ENCODE results near the gene CHST2.
"Not testable (repeated sequence)": the region's sequence is repeated elsewhere in the genome, so short reads cannot be mapped to it uniquely, and the experiment has no call there.

CHST2 gene

GRCh38 chr3:143146486-143147274 lies 27.1 kb downstream of the CHST2 start:
- H3K9ac ChIP-seq (ENCODE audit: low read length), result no peak overlapping the region
- no peak overlapping the region for H3K27ac ChIP-seq (ENCODE audit: low read depth, low read length)
- H3K4me1 ChIP-seq (ENCODE audit: control insufficient read depth, insufficient read depth, low read length), result no peaks in the 10 kb centered on the region
- no peaks in the 10 kb centered on the region for H3K27me3 ChIP-seq (ENCODE audit: control insufficient read depth, insufficient read depth, low read length)
- H3K4me3 ChIP-seq (ENCODE audit: low read length), result no peak overlapping the region
- H3K36me3 ChIP-seq (ENCODE audit: control insufficient read depth, insufficient read depth, low read length), result no peaks in the 10 kb centered on the region

GRCh38 chr3:143147707-143148106 lies 28.1 kb downstream of the CHST2 start:
- no peak overlapping the region for H3K9ac ChIP-seq (ENCODE audit: low read length)
- H3K27me3 ChIP-seq (ENCODE audit: control insufficient read depth, insufficient read depth, low read length), result no peaks in the 10 kb centered on the region
- no peak overlapping the region for H3K4me3 ChIP-seq (ENCODE audit: low read length)
- no peak overlapping the region for H3K27ac ChIP-seq (ENCODE audit: low read depth, low read length)
- H3K36me3 ChIP-seq (ENCODE audit: control insufficient read depth, insufficient read depth, low read length), result no peaks in the 10 kb centered on the region
- no peaks in the 10 kb centered on the region for H3K4me1 ChIP-seq (ENCODE audit: control insufficient read depth, insufficient read depth, low read length)

DNA sequence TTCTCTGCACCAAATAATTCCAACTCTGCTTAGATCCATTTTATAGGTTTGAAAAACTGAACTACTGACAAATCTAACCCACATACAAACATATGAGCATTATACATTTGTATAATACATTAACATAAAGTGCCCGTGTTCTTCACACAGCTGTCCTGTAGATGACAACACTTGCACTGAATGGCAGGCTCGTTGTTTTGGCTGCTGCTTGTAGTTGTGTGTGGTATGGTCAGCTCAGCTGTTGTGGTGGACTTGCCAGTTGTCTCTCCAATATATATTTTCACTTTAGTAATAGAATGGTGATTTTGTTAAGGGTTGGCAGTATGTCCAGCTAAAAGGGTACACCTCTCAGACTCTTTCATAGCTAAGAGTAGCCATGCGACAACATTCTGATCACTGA lies 30.5 kb downstream of the CHST2 start:
- Histone ChIP-seq H3K36me3 (ENCODE audit: control insufficient read depth, insufficient read depth, low read length) (no peaks in the 10 kb centered on the region), H3K4me3 (ENCODE audit: low read length) (no peak overlapping the region), H3K27me3 (ENCODE audit: control insufficient read depth, insufficient read depth, low read length) (no peaks in the 10 kb centered on the region), H3K27ac (ENCODE audit: low read depth, low read length) (no peak overlapping the region), H3K4me1 (ENCODE audit: control insufficient read depth, insufficient read depth, low read length) (no peaks in the 10 kb centered on the region), H3K9ac (ENCODE audit: low read length) (no peak overlapping the region)

- Histone ChIP-seq H3K27me3 (ENCODE audit: control insufficient read depth, insufficient read depth, low read length) (no peaks in the 10 kb centered on the region), H3K4me3 (ENCODE audit: low read length) (no peak overlapping the region), H3K27ac (ENCODE audit: low read depth, low read length) (peak overlapping the region; percentile 14), H3K4me1 (ENCODE audit: control insufficient read depth, insufficient read depth, low read length) (no peaks in the 10 kb centered on the region), H3K9ac (ENCODE audit: low read length) (no peak overlapping the region), H3K36me3 (ENCODE audit: control insufficient read depth, insufficient read depth, low read length) (no peaks in the 10 kb centered on the region)
Observed at GRCh38 chr3:143151004-143151731, 31.6 kb downstream of the CHST2 start.

GRCh38 chr3:143152043-143152442 lies 32.5 kb downstream of the CHST2 start:
- Histone ChIP-seq H3K27ac (ENCODE audit: low read depth, low read length) (no peak overlapping the region), H3K4me3 (ENCODE audit: low read length) (no peak overlapping the region), H3K9ac (ENCODE audit: low read length) (no peak overlapping the region), H3K36me3 (ENCODE audit: control insufficient read depth, insufficient read depth, low read length) (no peaks in the 10 kb centered on the region), H3K27me3 (ENCODE audit: control insufficient read depth, insufficient read depth, low read length) (no peaks in the 10 kb centered on the region), H3K4me1 (ENCODE audit: control insufficient read depth, insufficient read depth, low read length) (no peaks in the 10 kb centered on the region)

GRCh38 chr3:143155756-143156155 lies 36.2 kb downstream of the CHST2 start:
- no peaks in the 10 kb centered on the region for H3K4me1 ChIP-seq (ENCODE audit: control insufficient read depth, insufficient read depth, low read length)
- H3K36me3 ChIP-seq (ENCODE audit: control insufficient read depth, insufficient read depth, low read length), result no peaks in the 10 kb centered on the region
- no peaks in the 10 kb centered on the region for H3K27me3 ChIP-seq (ENCODE audit: control insufficient read depth, insufficient read depth, low read length)
- H3K27ac ChIP-seq (ENCODE audit: low read depth, low read length), result no peak overlapping the region
- H3K9ac ChIP-seq (ENCODE audit: low read length), result no peak overlapping the region
- H3K4me3 ChIP-seq (ENCODE audit: low read length), result no peak overlapping the region

DNA sequence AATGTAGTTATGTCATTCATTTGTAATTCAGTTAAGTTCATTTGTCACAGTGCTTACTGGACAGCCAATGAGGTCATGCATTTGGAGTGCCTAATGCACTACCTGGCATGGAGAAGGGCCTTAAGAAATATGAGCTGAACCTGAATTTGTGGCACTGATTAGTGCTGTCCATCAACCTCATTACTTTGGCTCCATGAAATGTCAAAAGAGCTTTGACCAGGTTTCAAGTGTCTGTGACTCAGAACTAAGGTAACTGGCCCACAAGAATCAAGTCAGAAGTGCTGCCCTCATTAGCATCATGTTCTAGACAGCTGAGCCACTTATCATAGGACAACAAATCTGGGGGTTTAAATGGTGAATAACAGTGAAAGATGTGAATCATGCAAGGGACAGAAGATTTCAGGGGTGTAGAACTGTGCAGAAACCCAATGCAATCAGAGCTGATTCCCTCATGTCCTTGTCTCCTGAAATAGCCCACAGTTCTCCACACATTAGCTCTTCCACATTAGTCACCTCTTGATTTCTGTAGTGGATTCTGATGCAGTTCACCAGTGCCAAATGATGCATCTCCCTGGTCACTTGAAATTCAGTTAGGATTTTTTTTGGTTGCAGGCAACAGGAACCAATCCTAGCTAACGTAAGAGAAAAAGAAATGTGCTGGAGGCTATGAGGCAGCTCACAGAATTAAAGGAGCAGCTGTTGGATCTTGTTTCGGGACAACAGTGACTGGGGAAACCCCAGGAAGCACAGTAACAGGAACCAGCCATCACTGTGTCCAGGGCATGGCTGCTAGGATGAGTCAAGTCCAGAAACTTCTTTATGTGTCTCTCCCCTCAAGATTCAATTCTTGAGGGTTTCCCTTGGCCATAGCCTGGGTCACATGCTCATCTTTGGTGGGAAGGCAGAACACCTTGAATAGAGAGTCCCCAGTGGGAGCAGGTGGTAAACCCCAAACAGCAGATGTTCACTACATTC lies 38.7 kb downstream of the CHST2 start:
- no peaks in the 10 kb centered on the region for H3K27me3 ChIP-seq (ENCODE audit: control insufficient read depth, insufficient read depth, low read length)
- no peaks in the 10 kb centered on the region for H3K36me3 ChIP-seq (ENCODE audit: control insufficient read depth, insufficient read depth, low read length)
- H3K4me1 ChIP-seq (ENCODE audit: control insufficient read depth, insufficient read depth, low read length), result no peaks in the 10 kb centered on the region
- no peak overlapping the region for H3K9ac ChIP-seq (ENCODE audit: low read length)
- H3K27ac ChIP-seq (ENCODE audit: low read depth, low read length), result no peak overlapping the region
- H3K4me3 ChIP-seq (ENCODE audit: low read length), result no peak overlapping the region

DNA sequence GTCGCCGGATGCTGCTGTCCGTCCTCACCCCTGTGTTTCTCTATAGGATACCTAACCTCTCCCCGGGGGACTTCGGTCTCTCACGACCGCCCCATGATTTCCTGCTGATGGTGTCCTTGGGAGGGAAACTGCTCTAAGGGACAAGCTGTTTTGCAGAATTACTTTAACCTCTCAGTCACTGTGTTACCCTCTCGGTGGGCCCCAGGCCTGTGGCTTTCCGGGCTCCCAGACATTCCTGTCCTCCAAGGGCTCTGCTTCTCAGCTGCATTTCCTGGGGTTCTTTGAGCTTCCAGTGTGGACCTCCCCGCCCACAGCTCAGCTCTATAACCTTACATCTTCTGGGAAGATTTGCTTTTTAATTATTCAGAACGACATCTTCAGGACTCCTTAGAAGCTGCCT lies 40.9 kb downstream of the CHST2 start:
- no peak overlapping the region for H3K9ac ChIP-seq (ENCODE audit: low read length)
- H3K36me3 ChIP-seq (ENCODE audit: control insufficient read depth, insufficient read depth, low read length), result no peaks in the 10 kb centered on the region
- no peak overlapping the region for H3K27ac ChIP-seq (ENCODE audit: low read depth, low read length)

DNA sequence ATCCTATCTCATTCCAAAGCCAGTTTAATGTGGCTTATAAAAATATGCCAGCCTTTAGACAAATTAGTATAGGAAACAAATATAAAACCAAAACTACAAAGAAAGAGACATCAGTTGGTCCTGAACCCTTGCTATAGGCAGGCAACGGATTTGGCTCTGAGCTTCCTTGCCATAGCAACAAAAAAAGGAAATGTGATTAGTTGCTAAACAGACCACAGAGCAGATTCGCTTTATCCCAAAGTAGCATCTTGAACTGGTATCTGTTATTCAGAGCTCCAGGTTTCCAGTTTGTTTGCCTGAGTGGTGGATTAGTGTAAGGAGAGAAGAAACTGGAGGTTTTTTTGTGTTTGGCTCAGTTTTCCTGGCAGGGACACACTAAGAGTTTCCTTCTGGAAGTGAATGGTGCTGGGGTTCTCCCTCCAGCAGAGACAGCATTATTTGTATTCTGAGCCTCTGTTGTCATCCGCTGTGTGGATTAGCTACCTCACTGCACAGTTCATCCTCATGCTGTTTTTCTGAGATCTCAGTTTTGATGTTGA lies 44.1 kb downstream of the CHST2 start:
- Histone ChIP-seq H3K4me1 (ENCODE audit: control insufficient read depth, insufficient read depth, low read length) (no peaks in the 10 kb centered on the region), H3K4me3 (ENCODE audit: low read length) (no peak overlapping the region), H3K9ac (ENCODE audit: low read length) (no peak overlapping the region), H3K27me3 (ENCODE audit: control insufficient read depth, insufficient read depth, low read length) (no peaks in the 10 kb centered on the region), H3K27ac (ENCODE audit: low read depth, low read length) (no peak overlapping the region), H3K36me3 (ENCODE audit: control insufficient read depth, insufficient read depth, low read length) (no peaks in the 10 kb centered on the region)

More for the DNA sequence above, 40.9 kb downstream of the CHST2 start:
- Histone ChIP-seq H3K4me1 (ENCODE audit: control insufficient read depth, insufficient read depth, low read length) (no peaks in the 10 kb centered on the region), H3K4me3 (ENCODE audit: low read length) (no peak overlapping the region), H3K27me3 (ENCODE audit: control insufficient read depth, insufficient read depth, low read length) (no peaks in the 10 kb centered on the region)

GRCh38 chr3:143165211-143165610 lies 45.6 kb downstream of the CHST2 start:
- no peaks in the 10 kb centered on the region for H3K36me3 ChIP-seq (ENCODE audit: control insufficient read depth, insufficient read depth, low read length)
- no peak overlapping the region for H3K9ac ChIP-seq (ENCODE audit: low read length)
- no peaks in the 10 kb centered on the region for H3K27me3 ChIP-seq (ENCODE audit: control insufficient read depth, insufficient read depth, low read length)
- H3K4me1 ChIP-seq (ENCODE audit: control insufficient read depth, insufficient read depth, low read length), result no peaks in the 10 kb centered on the region
- H3K4me3 ChIP-seq (ENCODE audit: low read length), result no peak overlapping the region
- no peak overlapping the region for H3K27ac ChIP-seq (ENCODE audit: low read depth, low read length)

DNA sequence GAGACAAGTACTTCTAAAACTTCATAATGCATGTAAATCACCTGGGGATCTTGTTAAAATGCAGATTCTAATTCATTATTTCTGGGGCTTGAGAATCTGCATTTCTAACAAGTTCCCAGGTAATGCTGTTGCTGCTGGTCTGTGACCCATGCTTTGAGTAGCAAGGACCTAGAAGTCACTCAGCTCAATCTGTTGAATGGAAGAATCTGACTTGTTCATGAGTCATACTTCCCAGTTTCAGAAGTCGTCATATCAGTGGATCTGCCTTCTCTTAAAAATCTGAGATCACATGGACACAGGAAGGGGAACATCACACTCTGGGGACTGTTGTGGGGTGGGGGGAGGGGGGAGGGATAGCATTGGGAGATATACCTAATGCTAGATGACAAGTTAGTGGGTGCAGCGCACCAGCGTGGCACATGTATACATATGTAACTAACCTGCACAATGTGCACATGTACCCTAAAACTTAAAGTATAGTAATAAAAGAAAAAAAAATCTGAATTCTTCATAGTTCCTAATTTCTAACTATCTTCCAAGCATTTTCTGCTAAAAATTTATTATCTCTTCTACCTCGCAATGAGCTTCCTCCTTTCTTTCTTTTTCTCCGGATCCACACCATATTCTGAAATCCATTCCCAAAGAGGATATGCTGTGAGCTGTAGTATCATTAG lies 46.2 kb downstream of the CHST2 start:
- H3K4me1 ChIP-seq (ENCODE audit: control insufficient read depth, insufficient read depth, low read length); H3K4me3 ChIP-seq (ENCODE audit: low read length); H3K27ac ChIP-seq (ENCODE audit: low read depth, low read length); H3K36me3 ChIP-seq (ENCODE audit: control insufficient read depth, insufficient read depth, low read length); H3K27me3 ChIP-seq (ENCODE audit: control insufficient read depth, insufficient read depth, low read length); H3K9ac ChIP-seq (ENCODE audit: low read length): not testable (repeated sequence)
